Hematopoietic multipotent progenitor cell (in vitro differentiated cells): Measurements from ENCODE around the gene UMODL1. TPM values are rescaled to one million over a fixed set of nuclear protein-coding genes. Genes with fewer than 3 reads are reported as not detected.

ENCODE experiments used
- DNase-seq, 3 donors: peaks; one replicate each; pipeline ENCODE4 v3.0.0-alpha.2; 2011 to 2015; ENCODE audit warnings: low read depth in 2 of 3, low spot score in 2 of 3
- total RNA-seq: library from RNA; depleted of rRNA; stranded (reverse); fragments of >200 nt; gene quantifications from one replicate; pipeline ENCODE4 v1.2.3, GENCODE V29; 2012

Gene UMODL1
- total RNA-seq, 1 donor, result 2.4 TPM

- no peak for DNase-seq
Observed at GRCh38 chr21:42038393-42038792, 32.7 kb upstream of the UMODL1 start.

GRCh38 chr21:42038826-42039425 is 32.2 kb upstream of the UMODL1 start:
- DNase-seq, result peak in 1 of 3 donors; percentile 16

- no peak for DNase-seq
Observed at GRCh38 chr21:42039470-42039901, 31.6 kb upstream of the UMODL1 start.

- DNase-seq, result no peak
Observed at GRCh38 chr21:42039911-42040351, 31.2 kb upstream of the UMODL1 start.

GRCh38 chr21:42040411-42041180 is 30.5 kb upstream of the UMODL1 start:
- no peak for DNase-seq

GRCh38 chr21:42041246-42041645 is 29.9 kb upstream of the UMODL1 start:
- no peak for DNase-seq

- no peak for DNase-seq
Observed at GRCh38 chr21:42041711-42042110, 29.4 kb upstream of the UMODL1 start.

GRCh38 chr21:42042651-42043050 is 28.5 kb upstream of the UMODL1 start:
- DNase-seq, result no peak

- DNase-seq, result no peak
Observed at GRCh38 chr21:42043201-42043895, 27.8 kb upstream of the UMODL1 start.

- no peak for DNase-seq
Observed at GRCh38 chr21:42043961-42044360, 27.2 kb upstream of the UMODL1 start.

- no peak for DNase-seq
Observed at GRCh38 chr21:42044871-42045495, 26.1 kb upstream of the UMODL1 start.

- no peak for DNase-seq
Observed at GRCh38 chr21:42047821-42048613, 23.1 kb upstream of the UMODL1 start.

GRCh38 chr21:42048870-42049577 is 22.1 kb upstream of the UMODL1 start:
- DNase-seq, result no peak

GRCh38 chr21:42049578-42050430 is 21.3 kb upstream of the UMODL1 start:
- DNase-seq, result no peak

GRCh38 chr21:42051788-42052187 is 19.3 kb upstream of the UMODL1 start:
- DNase-seq, result peak in 2 of 3 donors; percentile 84 to 93

- DNase-seq, result no peak
Observed at GRCh38 chr21:42055425-42055824, 15.7 kb upstream of the UMODL1 start.

- DNase-seq, result no peak
Observed at GRCh38 chr21:42056468-42056867, 14.6 kb upstream of the UMODL1 start.

GRCh38 chr21:42056996-42057689 is 14.0 kb upstream of the UMODL1 start:
- DNase-seq, result no peak
